ENCODE results near the gene ZNRF2.

The ZNRF2 gene

GRCh38 chr7:30301751-30302150 is 17.4 kb downstream of the ZNRF2 start:
- TF ChIP-seq, protein P1, sequence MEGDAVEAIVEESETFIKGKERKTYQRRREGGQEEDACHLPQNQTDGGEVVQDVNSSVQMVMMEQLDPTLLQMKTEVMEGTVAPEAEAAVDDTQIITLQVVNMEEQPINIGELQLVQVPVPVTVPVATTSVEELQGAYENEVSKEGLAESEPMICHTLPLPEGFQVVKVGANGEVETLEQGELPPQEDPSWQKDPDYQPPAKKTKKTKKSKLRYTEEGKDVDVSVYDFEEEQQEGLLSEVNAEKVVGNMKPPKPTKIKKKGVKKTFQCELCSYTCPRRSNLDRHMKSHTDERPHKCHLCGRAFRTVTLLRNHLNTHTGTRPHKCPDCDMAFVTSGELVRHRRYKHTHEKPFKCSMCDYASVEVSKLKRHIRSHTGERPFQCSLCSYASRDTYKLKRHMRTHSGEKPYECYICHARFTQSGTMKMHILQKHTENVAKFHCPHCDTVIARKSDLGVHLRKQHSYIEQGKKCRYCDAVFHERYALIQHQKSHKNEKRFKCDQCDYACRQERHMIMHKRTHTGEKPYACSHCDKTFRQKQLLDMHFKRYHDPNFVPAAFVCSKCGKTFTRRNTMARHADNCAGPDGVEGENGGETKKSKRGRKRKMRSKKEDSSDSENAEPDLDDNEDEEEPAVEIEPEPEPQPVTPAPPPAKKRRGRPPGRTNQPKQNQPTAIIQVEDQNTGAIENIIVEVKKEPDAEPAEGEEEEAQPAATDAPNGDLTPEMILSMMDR (IDR thresholded peaks at IDR 0.05; ENCODE audit: extremely low read depth, missing control alignments): no peak
- DNase-seq (ENCODE audit: low spot score): no peak

GRCh38 chr7:30302656-30303311 is 18.4 kb downstream of the ZNRF2 start:
- TF ChIP-seq, protein P1 (IDR thresholded peaks at IDR 0.05; ENCODE audit: extremely low read depth, missing control alignments): no peak
- no peak for DNase-seq (ENCODE audit: low spot score)

DNA sequence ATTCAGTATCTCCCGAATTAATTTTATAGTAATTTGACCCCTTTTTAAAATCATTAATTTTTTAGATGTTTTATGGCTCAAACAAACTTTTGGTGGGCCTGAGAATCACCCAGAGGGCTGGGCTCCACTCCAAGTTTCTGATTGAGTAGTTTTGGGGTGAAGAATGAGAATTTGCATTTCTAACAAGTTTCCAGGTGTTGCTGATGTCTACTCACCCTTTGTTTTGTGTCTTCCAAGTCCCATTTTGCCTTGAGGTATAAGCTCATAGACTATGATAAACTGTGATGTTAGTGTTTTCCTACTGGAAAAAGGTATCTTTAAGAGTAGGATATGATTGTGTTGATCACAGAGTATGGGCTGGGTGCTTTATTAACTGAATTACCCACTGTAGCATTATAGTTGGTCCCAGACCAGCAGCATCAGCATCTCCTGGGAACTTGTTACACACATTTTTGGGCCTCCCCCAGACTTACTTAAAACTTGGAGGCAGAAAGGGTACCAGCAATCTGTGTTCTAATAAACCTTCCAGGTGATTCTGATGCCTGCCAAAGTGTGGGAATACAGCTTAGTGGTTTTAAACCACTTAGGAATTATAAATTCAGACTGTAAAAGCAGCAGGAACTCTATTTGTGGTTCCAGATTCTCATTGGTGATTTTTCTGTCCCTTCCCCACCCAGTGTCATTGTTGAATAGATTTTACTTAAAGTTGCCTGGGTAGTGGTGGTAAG is 19.1 kb downstream of the ZNRF2 start:
- DNase-seq (ENCODE audit: low spot score): no peak
- TF ChIP-seq, protein P1 (IDR thresholded peaks at IDR 0.05; ENCODE audit: extremely low read depth, missing control alignments): no peak

- DNase-seq (ENCODE audit: low spot score): no peak
- TF ChIP-seq, protein P1 (IDR thresholded peaks at IDR 0.05; ENCODE audit: extremely low read depth, missing control alignments): no peak
These were observed 19.9 kb downstream of the ZNRF2 start for GRCh38 chr7:30304177-30304884.

GRCh38 chr7:30306976-30307375 is 22.6 kb downstream of the ZNRF2 start:
- TF ChIP-seq, protein P1 (IDR thresholded peaks at IDR 0.05; ENCODE audit: extremely low read depth, missing control alignments): no peak
- no peak for DNase-seq (ENCODE audit: low spot score)

GRCh38 chr7:30308389-30308788 is 24.0 kb downstream of the ZNRF2 start:
- DNase-seq (ENCODE audit: low spot score): no peak
- TF ChIP-seq, protein P1 (IDR thresholded peaks at IDR 0.05; ENCODE audit: extremely low read depth, missing control alignments): no peak

- TF ChIP-seq, protein P1 (IDR thresholded peaks at IDR 0.05; ENCODE audit: extremely low read depth, missing control alignments): no peak
- no peak for DNase-seq (ENCODE audit: low spot score)
These were observed 24.9 kb downstream of the ZNRF2 start for GRCh38 chr7:30309302-30309701.
